A172 (cell line): ENCODE measurements around the gene STRA6. TPM values are rescaled to one million over a fixed set of nuclear protein-coding genes. Genes with fewer than 3 reads are reported as not detected.

ENCODE experiments used
- DNase-seq: peaks from one replicate; pipeline ENCODE4 v3.0.0-alpha.2; 2015; ENCODE audit warnings: low spot score
- total RNA-seq: library from RNA; depleted of rRNA; stranded (reverse); fragments of >200 nt; shearing (Covaris generic); gene quantifications from 2 replicates; pipeline ENCODE4 v1.2.3, GENCODE V29; 2014

Gene STRA6
- total RNA-seq, 1 experiment from 2014 or later: 3.0 TPM

GRCh38 chr15:74180881-74181602 lies 21.5 kb downstream of the STRA6 start:
- DNase-seq: no peak

GRCh38 chr15:74179983-74180880 lies 22.4 kb downstream of the STRA6 start:
- DNase-seq: peak; percentile 57

GRCh38 chr15:74179101-74179841 lies 23.3 kb downstream of the STRA6 start:
- DNase-seq: peak; percentile 94

GRCh38 chr15:74178326-74179100 lies 24.1 kb downstream of the STRA6 start:
- no peak for DNase-seq

GRCh38 chr15:74176262-74177214 lies 26.0 kb downstream of the STRA6 start:
- DNase-seq: no peak

GRCh38 chr15:74175271-74176191 lies 27.1 kb downstream of the STRA6 start:
- no peak for DNase-seq

DNA sequence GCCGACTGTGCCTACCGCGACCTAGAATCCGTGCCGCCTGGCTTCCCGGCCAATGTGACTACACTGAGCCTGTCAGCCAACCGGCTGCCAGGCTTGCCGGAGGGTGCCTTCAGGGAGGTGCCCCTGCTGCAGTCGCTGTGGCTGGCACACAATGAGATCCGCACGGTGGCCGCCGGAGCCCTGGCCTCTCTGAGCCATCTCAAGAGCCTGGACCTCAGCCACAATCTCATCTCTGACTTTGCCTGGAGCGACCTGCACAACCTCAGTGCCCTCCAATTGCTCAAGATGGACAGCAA lies 27.7 kb downstream of the STRA6 start:
- DNase-seq: no peak

GRCh38 chr15:74174219-74174957 lies 28.2 kb downstream of the STRA6 start:
- DNase-seq: no peak

DNA sequence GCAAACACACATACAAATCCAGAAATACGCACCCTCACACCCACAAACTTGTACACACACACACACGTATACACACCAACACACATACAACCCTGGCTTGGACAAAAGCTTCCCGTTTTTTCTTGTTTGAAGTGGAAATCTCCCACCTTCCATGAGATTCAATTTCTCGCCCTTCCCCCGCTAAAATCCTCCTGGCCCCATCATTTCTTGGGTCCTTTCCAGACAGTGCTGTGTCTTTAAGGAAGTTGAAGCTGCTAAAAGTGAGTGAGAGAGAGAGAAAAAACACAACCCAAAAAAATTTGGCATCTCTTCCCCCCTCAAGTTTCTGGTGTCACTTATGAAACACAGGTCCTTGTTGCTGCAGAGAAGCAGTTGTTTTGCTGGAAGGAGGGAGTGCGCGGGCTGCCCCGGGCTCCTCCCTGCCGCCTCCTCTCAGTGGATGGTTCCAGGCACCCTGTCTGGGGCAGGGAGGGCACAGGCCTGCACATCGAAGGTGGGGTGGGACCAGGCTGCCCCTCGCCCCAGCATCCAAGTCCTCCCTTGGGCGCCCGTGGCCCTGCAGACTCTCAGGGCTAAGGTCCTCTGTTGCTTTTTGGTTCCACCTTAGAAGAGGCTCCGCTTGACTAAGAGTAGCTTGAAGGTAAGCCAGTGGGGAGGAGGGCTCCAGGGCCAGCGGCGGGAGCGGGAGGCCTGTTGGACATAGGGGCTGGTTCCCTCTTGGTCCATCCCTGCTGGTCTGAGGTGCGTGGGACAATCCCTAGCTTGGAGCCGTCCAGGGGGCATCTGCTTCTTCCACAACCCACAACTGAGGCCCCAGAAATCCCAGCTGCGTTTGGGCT lies 29.0 kb downstream of the STRA6 start, which contains the start of gene ISLR:
Gene ISLR (plus strand): TSS at position 331 of the 839 bp plus-strand sequence. CDS start 1,149 bp downstream, outside the sequence.
- DNase-seq: no peak

GRCh38 chr15:74172701-74173379 lies 29.7 kb downstream of the STRA6 start:
- no peak for DNase-seq

DNA sequence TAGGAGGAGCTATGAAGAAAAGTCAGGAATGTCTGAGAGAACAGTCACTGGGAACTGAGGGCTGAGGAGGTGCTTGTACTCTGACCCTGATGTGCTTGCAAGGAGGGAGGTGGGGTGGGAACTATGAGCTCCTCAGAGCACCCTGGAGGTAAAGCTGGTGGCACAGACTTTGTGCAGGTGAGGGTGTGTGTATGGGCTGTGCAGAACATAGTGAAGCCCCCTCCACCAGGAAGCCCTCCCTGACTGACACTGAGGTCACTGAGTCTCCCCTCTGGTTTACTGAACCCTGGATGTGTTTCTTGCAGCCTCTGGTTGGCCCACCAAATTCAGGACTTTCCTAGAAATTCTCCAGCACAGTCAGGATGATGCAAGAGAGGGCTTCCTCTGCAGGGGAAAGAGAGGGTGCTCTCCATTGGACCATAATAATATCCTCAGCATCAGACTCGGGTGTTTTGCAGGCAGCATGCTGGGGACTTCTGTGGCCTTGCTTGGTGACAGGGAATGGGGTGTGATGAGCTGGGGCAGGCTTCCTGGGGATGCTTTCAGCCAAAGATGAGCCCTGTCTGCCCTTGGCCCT lies 30.5 kb downstream of the STRA6 start:
- DNase-seq: no peak

GRCh38 chr15:74170875-74171578 lies 31.6 kb downstream of the STRA6 start:
- DNase-seq: no peak

DNA sequence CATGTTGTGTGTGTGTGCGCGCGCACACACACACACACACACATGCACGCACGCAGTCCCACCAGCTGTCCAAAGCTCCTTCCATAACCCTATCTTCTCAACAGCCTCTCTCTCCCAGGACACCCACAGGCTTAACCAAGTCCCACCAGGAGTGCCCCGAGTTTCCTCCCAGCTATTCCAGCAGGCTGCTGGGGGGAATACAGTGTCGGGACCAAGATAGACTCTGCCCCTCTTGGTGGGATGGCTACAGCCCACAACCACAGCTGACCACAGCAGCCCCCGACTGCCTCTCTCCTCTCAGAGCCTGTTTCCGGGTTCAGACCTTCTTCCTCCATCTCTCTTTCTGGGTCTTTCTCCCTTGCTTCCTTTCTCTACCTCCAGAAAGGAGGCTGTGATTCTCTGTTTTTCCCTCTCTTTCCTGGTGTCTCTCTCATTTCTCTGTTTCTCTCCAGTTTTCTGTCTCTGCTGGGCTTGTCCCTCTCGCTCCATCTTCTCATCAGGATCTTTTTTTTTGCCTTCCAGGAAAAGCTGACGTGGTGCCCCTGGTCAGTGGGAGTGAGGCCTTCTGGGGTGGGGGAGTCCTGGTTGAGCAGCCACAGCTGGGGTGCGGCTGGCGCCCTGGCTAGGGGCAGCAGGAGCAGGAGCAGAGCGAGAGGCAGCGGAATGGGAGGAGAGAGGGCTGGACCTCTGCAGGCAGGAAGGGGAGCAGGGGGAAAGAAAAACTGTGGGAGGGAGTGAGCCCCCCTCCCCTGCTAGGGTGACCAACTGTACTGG lies 32.3 kb downstream of the STRA6 start:
- DNase-seq: no peak

- no peak for DNase-seq
Measured at GRCh38 chr15:74168711-74169126, 33.9 kb downstream of the STRA6 start.

- DNase-seq: no peak
Measured at GRCh38 chr15:74167891-74168331, 34.7 kb downstream of the STRA6 start.
